Uterus (tissue), 2 donors: ENCODE data around the gene ETHE1.

Source experiments
- POLR2A ChIP-seq, 2 donors: fragments of 450-650 bp; IDR thresholded peaks; one replicate each; pipeline ENCODE4 v1.6.1; 2016; ENCODE audit warnings: antibody characterized with exemption in 2 of 2, mild to moderate bottlenecking in 1 of 2, moderate library complexity in 1 of 2
- TF ChIP-seq, protein P1 (sequence below), 4 experiments: fragments of 200-600 bp in 2 of 4; fragments of 450-650 bp in 2 of 4; sonication (generic) in 2 of 4; IDR thresholded peaks; one replicate each; pipeline ENCODE4 v1.5.1; 2016 to 2019; ENCODE audit warnings: antibody characterized with exemption in 4 of 4, mild to moderate bottlenecking in 2 of 4, moderate library complexity in 1 of 4

DNA sequence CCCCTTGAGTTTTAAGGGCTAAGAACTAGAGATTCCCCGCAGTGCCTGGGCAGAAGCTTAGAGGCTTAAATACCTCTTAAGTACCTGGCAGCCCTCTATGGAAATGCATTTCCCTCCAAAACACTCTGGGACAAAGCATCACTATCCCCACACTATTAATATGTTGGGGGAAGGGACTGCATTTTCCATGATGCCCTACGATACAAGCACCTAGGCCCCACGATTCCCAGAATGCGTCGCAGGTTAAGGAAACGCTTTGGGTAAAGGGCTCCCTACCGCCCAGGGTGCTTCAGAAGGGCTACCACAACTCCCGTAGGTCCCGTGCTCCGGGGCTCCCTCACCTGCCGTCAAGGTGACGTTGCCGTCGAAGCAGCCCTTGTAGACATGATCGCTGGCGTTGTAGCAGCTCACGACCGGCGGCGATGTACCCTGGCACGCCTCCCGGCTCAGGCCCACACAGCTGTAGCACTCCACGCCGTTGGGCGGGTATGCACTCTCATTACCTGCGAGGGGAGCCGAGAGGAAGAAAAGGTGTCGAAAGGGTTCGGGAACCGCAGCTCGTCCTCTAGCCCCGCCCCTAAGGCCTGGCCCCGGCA is 64.1 kb downstream of the ETHE1 start:
- TF ChIP-seq, protein P1, sequence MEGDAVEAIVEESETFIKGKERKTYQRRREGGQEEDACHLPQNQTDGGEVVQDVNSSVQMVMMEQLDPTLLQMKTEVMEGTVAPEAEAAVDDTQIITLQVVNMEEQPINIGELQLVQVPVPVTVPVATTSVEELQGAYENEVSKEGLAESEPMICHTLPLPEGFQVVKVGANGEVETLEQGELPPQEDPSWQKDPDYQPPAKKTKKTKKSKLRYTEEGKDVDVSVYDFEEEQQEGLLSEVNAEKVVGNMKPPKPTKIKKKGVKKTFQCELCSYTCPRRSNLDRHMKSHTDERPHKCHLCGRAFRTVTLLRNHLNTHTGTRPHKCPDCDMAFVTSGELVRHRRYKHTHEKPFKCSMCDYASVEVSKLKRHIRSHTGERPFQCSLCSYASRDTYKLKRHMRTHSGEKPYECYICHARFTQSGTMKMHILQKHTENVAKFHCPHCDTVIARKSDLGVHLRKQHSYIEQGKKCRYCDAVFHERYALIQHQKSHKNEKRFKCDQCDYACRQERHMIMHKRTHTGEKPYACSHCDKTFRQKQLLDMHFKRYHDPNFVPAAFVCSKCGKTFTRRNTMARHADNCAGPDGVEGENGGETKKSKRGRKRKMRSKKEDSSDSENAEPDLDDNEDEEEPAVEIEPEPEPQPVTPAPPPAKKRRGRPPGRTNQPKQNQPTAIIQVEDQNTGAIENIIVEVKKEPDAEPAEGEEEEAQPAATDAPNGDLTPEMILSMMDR (IDR thresholded peaks at IDR 0.05), result peak in 1 of 4 experiments; percentile 2
- TF ChIP-seq POLR2A (IDR thresholded peaks at IDR 0.05), result no peak
